GM04504 (cell line): ENCODE measurements around the gene GGTLC2.
A peak's percentile ranks its signal among the peaks of the same experiment; 100 is the strongest.

Source experiments
- DNase-seq: peaks from one replicate; pipeline ENCODE4 v3.0.0-alpha.2; 2012; ENCODE audit warnings: low read depth

Gene GGTLC2

DNA sequence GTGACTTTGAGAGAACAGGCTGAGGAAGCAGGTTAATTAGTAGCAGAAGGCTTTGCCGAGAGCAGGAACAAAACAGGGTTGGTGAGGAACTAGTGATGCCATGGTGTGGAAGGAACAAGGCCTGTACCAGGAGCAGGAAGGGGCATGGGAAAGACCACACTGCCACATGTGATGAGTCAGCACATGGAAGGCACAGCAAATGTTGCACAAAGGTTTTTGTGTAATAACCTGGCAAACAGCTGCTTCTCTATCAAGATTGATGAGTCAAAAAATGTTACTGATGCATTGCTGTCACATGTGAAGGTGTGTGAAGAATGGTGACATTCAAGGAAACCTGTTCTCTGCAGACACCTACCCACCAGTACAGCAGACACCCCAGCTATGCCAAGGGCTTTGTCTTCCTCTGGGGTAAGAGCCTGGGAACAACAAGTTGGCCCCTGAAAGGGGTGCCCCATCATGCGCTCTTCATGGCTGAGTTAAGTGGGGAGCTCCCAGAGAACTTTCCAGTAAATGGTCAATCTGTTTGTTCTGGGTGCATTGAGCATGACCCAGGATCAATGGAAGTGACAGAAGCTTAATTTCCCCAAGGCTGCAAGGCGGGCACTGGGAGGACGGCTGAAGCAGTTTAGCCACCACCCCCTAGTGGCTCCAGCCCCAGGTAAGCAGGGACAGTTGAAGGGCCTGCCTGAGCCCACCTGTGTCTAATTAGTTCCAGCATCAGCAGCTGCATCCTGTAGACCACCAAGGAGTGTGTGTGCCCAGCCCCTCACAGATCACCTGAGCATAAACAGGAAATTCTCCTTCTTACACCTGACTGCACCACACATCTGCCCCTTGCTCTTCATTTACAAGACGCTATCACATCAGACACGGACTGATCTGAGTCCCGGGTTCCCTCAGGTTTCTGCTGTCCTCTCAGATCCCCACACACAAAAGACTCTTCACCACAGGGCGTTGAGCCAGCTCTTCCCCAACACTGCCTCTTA lies 47.6 kb downstream of the GGTLC2 start:
- no peak for DNase-seq

DNA sequence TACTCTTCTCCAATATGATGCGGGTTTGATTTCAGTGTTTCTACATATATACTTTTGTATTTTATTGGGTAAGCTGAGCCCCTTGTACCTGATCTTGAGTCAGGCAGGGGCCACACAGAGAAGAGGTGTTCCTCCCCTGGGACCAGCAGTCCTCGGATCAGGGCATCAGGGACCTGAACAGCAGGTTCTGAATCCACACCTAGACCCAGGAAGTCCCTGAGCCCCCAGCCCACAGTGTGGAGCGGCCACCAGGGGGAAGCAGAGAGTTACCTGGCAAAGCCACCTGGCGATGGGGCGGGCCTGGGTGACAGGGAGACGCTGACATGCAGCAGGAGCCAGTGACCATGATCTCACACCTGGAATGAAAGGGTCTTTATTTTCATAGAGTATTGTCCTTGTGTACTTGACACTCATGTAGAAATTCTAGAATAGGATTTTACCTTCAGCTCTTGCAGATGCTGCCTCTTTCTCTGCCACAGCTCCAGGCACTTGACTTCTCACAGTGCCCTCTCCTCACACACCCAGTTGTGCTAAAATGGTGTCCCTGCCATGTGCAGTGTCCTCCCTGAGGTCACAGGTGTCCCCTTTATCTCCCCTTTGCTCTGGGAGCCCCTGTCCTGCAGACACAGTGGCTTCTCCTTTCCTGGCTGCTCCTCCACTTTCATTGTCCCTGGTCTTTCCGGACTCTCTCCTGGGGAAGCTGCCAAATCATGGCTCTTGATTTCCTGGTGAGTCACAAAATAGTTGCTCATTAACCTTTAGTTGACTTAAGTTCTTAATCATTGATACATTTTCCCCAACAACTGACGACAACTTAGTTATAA lies 48.5 kb downstream of the GGTLC2 start:
- DNase-seq, result peak; percentile 21

DNA sequence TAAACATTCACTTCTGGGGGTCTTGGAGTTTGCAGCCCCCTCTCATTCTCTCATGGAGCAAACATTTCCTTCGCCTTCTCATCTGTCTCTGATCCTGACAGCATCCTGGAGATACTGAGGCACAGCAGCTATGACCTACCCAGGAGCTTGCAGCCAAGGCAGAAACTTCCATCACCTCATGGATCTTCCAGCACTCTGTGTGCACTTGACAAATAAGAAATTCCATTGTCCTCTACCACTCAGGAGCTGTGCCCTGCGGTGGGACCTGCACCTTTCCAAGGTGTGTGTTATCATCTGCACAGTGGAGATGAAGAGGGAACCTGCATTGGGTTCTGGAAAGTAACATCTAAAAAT lies 49.1 kb downstream of the GGTLC2 start:
- DNase-seq, result no peak

DNA sequence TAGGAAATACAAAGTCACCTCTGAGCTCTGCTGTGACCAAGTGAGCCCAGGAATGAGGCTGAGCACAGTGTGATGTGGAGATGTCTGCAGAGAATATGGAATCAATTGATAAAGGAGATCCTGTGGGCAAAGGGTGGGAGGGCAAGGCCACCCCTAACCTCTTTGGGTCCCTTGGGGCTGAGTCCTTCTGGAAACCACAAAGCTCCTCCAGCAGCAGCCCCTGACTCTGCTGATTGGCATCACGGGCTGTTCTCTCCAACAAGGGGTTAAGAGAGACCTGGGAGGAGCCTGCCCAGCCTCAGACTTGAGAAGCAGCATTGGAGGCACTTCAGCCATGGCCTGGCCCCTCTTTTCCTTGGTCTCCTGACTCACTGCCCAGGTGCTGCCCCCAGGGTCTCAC lies 49.7 kb downstream of the GGTLC2 start:
- DNase-seq, result no peak

DNA sequence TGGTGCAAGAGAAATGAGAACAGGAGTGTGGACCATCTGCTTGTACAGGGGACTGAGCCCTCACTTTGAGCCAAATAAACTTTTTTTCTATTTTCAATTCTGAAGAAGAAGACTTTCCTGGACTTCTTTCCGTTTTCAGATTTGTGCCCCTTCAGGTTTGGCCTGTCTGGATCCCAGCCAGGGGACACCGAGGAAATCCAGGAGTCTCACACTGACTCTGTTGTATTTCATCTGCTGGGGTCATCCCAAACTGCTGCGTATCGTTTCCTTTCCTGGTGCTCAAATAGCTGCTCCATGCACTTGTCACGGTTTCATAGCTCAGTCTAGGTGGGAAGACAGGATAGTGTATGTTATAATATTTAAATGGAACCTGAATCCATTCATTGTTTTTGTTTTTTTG lies 51.7 kb downstream of the GGTLC2 start:
- DNase-seq, result no peak
